ENCODE data around the gene GREB1L.

- TF ChIP-seq POLR2A (IDR thresholded peaks at IDR 0.05) (no peak), EP300 (IDR thresholded peaks at IDR 0.05) (no peak)
- TF ChIP-seq, protein P1, sequence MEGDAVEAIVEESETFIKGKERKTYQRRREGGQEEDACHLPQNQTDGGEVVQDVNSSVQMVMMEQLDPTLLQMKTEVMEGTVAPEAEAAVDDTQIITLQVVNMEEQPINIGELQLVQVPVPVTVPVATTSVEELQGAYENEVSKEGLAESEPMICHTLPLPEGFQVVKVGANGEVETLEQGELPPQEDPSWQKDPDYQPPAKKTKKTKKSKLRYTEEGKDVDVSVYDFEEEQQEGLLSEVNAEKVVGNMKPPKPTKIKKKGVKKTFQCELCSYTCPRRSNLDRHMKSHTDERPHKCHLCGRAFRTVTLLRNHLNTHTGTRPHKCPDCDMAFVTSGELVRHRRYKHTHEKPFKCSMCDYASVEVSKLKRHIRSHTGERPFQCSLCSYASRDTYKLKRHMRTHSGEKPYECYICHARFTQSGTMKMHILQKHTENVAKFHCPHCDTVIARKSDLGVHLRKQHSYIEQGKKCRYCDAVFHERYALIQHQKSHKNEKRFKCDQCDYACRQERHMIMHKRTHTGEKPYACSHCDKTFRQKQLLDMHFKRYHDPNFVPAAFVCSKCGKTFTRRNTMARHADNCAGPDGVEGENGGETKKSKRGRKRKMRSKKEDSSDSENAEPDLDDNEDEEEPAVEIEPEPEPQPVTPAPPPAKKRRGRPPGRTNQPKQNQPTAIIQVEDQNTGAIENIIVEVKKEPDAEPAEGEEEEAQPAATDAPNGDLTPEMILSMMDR (IDR thresholded peaks at IDR 0.05) = no peak
Observed at GRCh38 chr18:21264651-21265050, 22.6 kb downstream of the GREB1L start.
